Loucy (cell line): Measurements from ENCODE around the gene SLC16A9.

Source experiments
- H2AFZ ChIP-seq: fragments of 200-600 bp; sonication (generic); 2 replicates; pipeline ENCODE4 v1.6.0; 2016; ENCODE audit warnings: antibody characterized with exemption, mild to moderate bottlenecking, low read length, moderate library complexity
- H3F3A ChIP-seq: fragments of 200-600 bp; 2 replicates; pipeline ENCODE4 v1.6.0; 2016; ENCODE audit warnings: antibody characterized with exemption, low read depth, mild to moderate bottlenecking
- H3K27me3 ChIP-seq: fragments of 200-600 bp; sonication (generic); 2 replicates; pipeline ENCODE4 v1.6.1; 2014; ENCODE audit warnings: low read length, mild to moderate bottlenecking; ENCODE audit not compliant: insufficient read depth, poor library complexity, severe bottlenecking
- H3K36me3 ChIP-seq: fragments of 200-600 bp; sonication (generic); 2 replicates; pipeline ENCODE4 v1.6.1; 2016; ENCODE audit warnings: low read length; ENCODE audit not compliant: insufficient read depth
- H3K4me1 ChIP-seq: fragments of 200-600 bp; sonication (generic); 2 replicates; pipeline ENCODE4 v1.5.1; 2014; ENCODE audit warnings: low read length, mild to moderate bottlenecking; ENCODE audit not compliant: insufficient read depth, poor library complexity, severe bottlenecking
- H3K4me2 ChIP-seq: fragments of 200-600 bp; sonication (generic); 2 replicates; pipeline ENCODE4 v1.6.0; 2014; ENCODE audit warnings: antibody characterized with exemption, low read length, low read depth, mild to moderate bottlenecking; ENCODE audit not compliant: poor library complexity, severe bottlenecking
- H3K4me3 ChIP-seq: fragments of 200-600 bp; sonication (generic); 2 replicates; pipeline ENCODE4 v1.5.1; 2014; ENCODE audit warnings: low read length, mild to moderate bottlenecking, mixed read lengths; ENCODE audit not compliant: poor library complexity, severe bottlenecking
- H3K79me2 ChIP-seq: fragments of 200-600 bp; sonication (generic); 2 replicates; pipeline ENCODE4 v1.6.1; 2014; ENCODE audit warnings: low read length; ENCODE audit not compliant: insufficient read depth
- H3K9ac ChIP-seq: fragments of 200-600 bp; sonication (generic); 2 replicates; pipeline ENCODE4 v1.6.0; 2014; ENCODE audit warnings: mild to moderate bottlenecking, low read depth, low read length, moderate library complexity; ENCODE audit not compliant: poor library complexity, severe bottlenecking
- H3K9me2 ChIP-seq: fragments of 200-600 bp; sonication (generic); replicated peaks from 2 replicates; pipeline ENCODE4 v1.6.1; 2016; ENCODE audit warnings: low read depth, low read length, mixed read lengths
- H3K9me3 ChIP-seq: fragments of 200-600 bp; sonication (generic); 2 replicates; pipeline ENCODE4 v1.6.1; 2014; ENCODE audit warnings: mild to moderate bottlenecking, antibody characterized with exemption, low read length, low read depth; ENCODE audit not compliant: insufficient read depth
- H4K20me1 ChIP-seq: fragments of 200-600 bp; sonication (generic); 2 replicates; pipeline ENCODE4 v1.6.0; 2014; ENCODE audit warnings: antibody characterized with exemption, low read length, mild to moderate bottlenecking; ENCODE audit not compliant: insufficient read depth, poor library complexity, severe bottlenecking
- EZH2phosphoT487 ChIP-seq: fragments of 200-600 bp; IDR thresholded peaks from 2 replicates; pipeline ENCODE4 v1.6.1; 2018; ENCODE audit warnings: antibody characterized with exemption, mild to moderate bottlenecking, moderate library complexity, borderline replicate concordance
- TF ChIP-seq, protein P1 (sequence below): fragments of 200-600 bp; sonication (generic); conservative IDR thresholded peaks from 2 replicates; pipeline ENCODE4 v1.5.1; 2014; ENCODE audit warnings: mild to moderate bottlenecking, antibody characterized with exemption, low read length

SLC16A9 gene

GRCh38 chr10:59623133-59624121 is 86.2 kb downstream of the SLC16A9 start:
- no peaks in the 10 kb centered on the region for H3K9me3 ChIP-seq
- H3F3A ChIP-seq, result no peaks in the 10 kb centered on the region
- no peaks in the 10 kb centered on the region for H3K36me3 ChIP-seq
- no peak overlapping the region for H2AFZ ChIP-seq
- TF ChIP-seq, protein P1, sequence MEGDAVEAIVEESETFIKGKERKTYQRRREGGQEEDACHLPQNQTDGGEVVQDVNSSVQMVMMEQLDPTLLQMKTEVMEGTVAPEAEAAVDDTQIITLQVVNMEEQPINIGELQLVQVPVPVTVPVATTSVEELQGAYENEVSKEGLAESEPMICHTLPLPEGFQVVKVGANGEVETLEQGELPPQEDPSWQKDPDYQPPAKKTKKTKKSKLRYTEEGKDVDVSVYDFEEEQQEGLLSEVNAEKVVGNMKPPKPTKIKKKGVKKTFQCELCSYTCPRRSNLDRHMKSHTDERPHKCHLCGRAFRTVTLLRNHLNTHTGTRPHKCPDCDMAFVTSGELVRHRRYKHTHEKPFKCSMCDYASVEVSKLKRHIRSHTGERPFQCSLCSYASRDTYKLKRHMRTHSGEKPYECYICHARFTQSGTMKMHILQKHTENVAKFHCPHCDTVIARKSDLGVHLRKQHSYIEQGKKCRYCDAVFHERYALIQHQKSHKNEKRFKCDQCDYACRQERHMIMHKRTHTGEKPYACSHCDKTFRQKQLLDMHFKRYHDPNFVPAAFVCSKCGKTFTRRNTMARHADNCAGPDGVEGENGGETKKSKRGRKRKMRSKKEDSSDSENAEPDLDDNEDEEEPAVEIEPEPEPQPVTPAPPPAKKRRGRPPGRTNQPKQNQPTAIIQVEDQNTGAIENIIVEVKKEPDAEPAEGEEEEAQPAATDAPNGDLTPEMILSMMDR, result no peak
- no peak for TF ChIP-seq EZH2phosphoT487
- H3K9me2 ChIP-seq, result no peaks in the 10 kb centered on the region
- no peaks in the 10 kb centered on the region for H4K20me1 ChIP-seq
- H3K4me1 ChIP-seq, result no peaks in the 10 kb centered on the region
- H3K4me2 ChIP-seq, result no peak overlapping the region
- H3K4me3 ChIP-seq, result no peak overlapping the region
- no peaks in the 10 kb centered on the region for H3K79me2 ChIP-seq
- H3K9ac ChIP-seq, result no peak overlapping the region
- no peaks in the 10 kb centered on the region for H3K27me3 ChIP-seq

DNA sequence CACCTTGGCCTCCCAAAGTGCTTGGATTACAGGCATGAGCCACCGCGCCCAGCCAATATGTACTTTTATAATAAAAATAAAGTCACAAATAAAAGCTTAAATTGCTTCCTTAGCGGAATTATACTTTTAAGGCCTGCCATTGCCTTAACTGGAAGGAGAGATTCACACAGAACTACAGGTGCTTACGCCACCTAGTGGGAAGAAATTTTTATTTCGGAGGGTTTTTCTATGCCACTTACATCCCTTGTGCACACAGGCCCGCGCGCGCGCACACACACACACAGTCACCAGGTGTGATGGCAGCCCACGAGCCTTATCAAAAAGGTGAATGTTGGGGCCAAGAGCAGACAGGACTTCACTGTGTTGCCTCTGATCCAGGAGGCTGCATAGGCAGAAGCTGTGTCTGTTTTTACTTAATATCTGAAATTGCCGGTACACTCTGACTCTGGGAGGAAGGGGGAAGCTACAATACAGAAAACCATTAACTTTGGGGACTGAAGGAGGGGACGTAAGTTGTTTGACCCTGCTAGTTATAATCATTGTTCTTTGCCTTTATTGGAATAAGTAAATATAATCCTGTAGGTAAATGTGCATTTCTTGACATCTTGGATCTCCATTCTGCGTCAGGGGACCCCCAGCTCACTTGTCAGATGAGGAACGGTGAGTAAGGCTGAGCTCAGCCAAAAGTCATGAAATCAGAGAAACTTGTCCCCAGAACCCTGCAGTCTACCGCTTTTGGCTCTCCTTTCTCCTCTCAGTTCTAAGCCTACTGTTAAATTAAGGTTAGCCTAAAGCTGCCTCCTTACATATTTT is 87.1 kb downstream of the SLC16A9 start:
- Histone ChIP-seq H3K9me3 (no peaks in the 10 kb centered on the region), H3K9ac (no peak overlapping the region), H3K9me2 (no peaks in the 10 kb centered on the region), H3K36me3 (no peaks in the 10 kb centered on the region), H4K20me1 (no peaks in the 10 kb centered on the region), H3K4me1 (no peaks in the 10 kb centered on the region), H3K27me3 (no peaks in the 10 kb centered on the region), H3K79me2 (no peaks in the 10 kb centered on the region), H3F3A (no peaks in the 10 kb centered on the region), H3K4me2 (no peak overlapping the region), H3K4me3 (no peak overlapping the region), H2AFZ (no peak overlapping the region)
- no peak for TF ChIP-seq EZH2phosphoT487
- TF ChIP-seq, protein P1, result peak; percentile 62

- Histone ChIP-seq H3K27me3 (no peaks in the 10 kb centered on the region), H3K36me3 (no peaks in the 10 kb centered on the region), H3K79me2 (no peaks in the 10 kb centered on the region), H3K9me2 (no peaks in the 10 kb centered on the region), H3K9ac (no peak overlapping the region), H3K4me1 (no peaks in the 10 kb centered on the region), H4K20me1 (no peaks in the 10 kb centered on the region), H3F3A (no peaks in the 10 kb centered on the region), H3K4me2 (no peak overlapping the region), H2AFZ (no peak overlapping the region), H3K9me3 (no peaks in the 10 kb centered on the region), H3K4me3 (no peak overlapping the region)
- no peak for TF ChIP-seq EZH2phosphoT487
- TF ChIP-seq, protein P1, result no peak
Observed at GRCh38 chr10:59621771-59622170, 87.9 kb downstream of the SLC16A9 start.
